ENCODE data around the gene SPDYE17.
"Not testable (repeated sequence)": the region's sequence is repeated elsewhere in the genome, so short reads cannot be mapped to it uniquely, and the experiment has no call there.

The SPDYE17 gene

DNA sequence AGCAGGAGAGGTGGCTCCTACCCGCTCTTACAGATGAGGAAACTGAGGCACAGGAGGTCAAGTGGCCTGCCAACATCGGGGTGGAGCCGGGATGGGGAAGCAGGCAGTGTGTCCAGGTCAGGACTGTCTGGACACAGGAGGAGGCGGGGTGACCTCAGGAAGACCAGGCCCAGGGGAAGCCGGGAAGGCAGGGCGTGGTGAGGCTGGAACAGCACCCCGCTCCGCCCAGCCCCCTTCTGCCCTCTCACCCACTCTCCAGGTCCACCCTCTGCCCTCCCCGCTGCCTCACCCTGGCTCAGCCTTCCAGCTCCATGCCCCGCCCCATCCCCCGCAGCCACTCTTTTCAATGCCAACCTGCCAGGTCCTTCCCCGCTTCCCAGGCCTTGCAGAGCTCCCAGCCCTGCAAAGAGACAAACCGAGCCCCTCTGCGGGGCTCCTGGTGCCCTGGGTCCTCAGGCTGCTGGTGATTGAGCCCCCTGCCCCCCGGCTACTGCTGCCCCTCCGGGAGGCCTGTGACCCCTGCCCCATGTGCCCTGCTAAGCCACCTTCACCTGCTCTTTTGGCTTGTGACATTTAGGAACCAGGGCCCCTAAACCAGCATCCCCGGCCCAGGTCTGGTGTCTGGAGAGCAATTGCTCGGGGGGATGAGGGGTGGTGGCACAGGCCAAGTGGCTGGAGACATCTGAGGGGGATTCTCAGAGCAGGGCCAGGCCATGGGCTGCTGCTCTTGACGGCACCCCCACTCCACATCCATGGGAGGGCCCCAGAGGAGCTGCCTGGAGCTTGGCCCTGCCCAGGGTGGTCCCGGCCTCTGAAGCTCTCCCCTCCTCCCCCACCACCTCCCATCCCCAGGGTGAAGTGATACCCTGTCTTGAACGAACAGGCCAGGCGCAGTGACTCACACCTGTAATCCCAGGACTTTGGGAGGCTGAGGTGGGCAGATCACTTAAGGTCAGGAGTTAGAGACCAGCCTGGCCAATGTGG, 25.7 kb downstream of the SPDYE17 start:
- not testable (repeated sequence) for H3K36me3 ChIP-seq (ENCODE audit: control insufficient read depth, insufficient read depth, low read length); H3K4me3 ChIP-seq (ENCODE audit: low read length); H3K27me3 ChIP-seq (ENCODE audit: control insufficient read depth, insufficient read depth, low read length); H3K9me3 ChIP-seq (ENCODE audit: control insufficient read depth, low read length); H3K9ac ChIP-seq (ENCODE audit: low read length)
- H3K4me1 ChIP-seq (ENCODE audit: control insufficient read depth, insufficient read depth, low read length), result peaks cover 12% of the 10 kb centered on the region

DNA sequence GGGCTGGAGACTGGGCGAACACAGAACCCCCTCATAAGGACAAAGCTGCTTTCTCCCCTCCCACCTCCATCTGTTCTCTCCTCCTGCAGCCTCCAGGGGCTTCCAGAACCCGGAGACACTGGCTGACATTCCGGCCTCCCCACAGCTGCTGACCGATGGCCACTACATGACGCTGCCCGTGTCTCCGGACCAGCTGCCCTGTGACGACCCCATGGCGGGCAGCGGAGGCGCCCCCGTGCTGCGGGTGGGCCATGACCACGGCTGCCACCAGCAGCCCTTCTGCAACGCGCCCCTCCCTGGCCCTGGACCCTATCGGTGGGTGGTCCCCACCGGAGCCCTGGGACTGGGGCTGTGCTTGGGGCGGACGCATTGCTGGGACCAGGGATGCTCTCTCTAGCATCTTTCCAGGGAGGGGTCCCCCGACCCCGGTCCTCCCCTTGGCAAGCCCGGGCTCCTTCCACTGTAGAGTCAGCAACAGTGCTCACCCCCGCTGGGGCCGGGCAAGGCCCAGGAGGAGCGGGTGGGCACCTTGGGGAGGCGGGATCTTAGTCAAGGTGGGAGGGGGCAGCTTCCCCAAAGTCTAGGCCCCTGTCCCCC, 26.6 kb downstream of the SPDYE17 start:
- H3K36me3 ChIP-seq (ENCODE audit: control insufficient read depth, insufficient read depth, low read length); H3K27me3 ChIP-seq (ENCODE audit: control insufficient read depth, insufficient read depth, low read length): not testable (repeated sequence)

DNA sequence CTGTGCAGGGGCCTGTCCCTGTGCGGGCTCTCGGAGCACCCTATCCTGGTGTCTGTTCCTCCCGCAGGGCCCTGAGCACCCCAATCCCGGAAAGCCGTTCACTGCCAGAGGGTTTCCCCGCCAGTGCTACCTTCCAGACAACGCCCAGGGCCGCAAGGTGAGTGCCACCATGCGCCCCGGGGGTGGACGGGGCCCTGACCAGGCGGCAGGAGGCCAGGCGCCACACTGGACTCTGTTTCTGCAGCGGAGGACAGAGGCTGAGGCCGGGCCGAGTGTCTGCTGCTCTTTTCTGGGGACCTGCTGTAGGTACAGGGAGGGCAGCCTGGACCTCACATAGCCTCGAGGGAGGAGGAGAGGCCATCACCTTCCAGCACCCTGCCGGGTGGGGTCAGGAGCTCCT, 28.0 kb downstream of the SPDYE17 start:
- H3K9ac ChIP-seq (ENCODE audit: low read length); H3K27me3 ChIP-seq (ENCODE audit: control insufficient read depth, insufficient read depth, low read length); H3K4me3 ChIP-seq (ENCODE audit: low read length); H3K9me3 ChIP-seq (ENCODE audit: control insufficient read depth, low read length); H3K36me3 ChIP-seq (ENCODE audit: control insufficient read depth, insufficient read depth, low read length): not testable (repeated sequence)
- H3K4me1 ChIP-seq (ENCODE audit: control insufficient read depth, insufficient read depth, low read length), result peaks cover 12% of the 10 kb centered on the region

More for the DNA sequence above, 26.6 kb downstream of the SPDYE17 start:
- H3K9ac ChIP-seq (ENCODE audit: low read length); H3K9me3 ChIP-seq (ENCODE audit: control insufficient read depth, low read length); H3K4me3 ChIP-seq (ENCODE audit: low read length): not testable (repeated sequence)
- peaks cover 12% of the 10 kb centered on the region for H3K4me1 ChIP-seq (ENCODE audit: control insufficient read depth, insufficient read depth, low read length)

DNA sequence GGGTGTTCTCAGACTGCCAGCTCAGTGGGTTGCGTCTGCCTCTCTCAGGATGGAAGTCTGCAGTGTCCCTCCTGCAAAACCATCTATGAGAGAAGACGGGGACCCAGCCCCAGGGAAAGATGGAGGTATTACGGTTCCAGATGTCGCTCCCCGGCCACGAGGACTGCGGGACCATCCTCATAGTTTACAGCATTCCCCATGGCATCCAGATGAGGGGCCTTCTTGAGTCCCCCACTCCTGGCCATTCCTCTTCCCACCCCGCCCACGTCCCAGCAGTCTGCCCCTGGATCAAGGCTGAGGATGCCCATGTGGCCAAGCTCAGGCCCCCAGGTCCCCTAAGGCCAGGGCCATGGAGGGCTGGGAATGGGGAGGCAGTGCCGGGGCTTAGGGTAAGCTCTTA, 28.9 kb downstream of the SPDYE17 start:
- not testable (repeated sequence) for H3K9ac ChIP-seq (ENCODE audit: low read length); H3K27me3 ChIP-seq (ENCODE audit: control insufficient read depth, insufficient read depth, low read length); H3K36me3 ChIP-seq (ENCODE audit: control insufficient read depth, insufficient read depth, low read length); H3K4me3 ChIP-seq (ENCODE audit: low read length); H3K9me3 ChIP-seq (ENCODE audit: control insufficient read depth, low read length)
- peaks cover 17% of the 10 kb centered on the region for H3K4me1 ChIP-seq (ENCODE audit: control insufficient read depth, insufficient read depth, low read length)

DNA sequence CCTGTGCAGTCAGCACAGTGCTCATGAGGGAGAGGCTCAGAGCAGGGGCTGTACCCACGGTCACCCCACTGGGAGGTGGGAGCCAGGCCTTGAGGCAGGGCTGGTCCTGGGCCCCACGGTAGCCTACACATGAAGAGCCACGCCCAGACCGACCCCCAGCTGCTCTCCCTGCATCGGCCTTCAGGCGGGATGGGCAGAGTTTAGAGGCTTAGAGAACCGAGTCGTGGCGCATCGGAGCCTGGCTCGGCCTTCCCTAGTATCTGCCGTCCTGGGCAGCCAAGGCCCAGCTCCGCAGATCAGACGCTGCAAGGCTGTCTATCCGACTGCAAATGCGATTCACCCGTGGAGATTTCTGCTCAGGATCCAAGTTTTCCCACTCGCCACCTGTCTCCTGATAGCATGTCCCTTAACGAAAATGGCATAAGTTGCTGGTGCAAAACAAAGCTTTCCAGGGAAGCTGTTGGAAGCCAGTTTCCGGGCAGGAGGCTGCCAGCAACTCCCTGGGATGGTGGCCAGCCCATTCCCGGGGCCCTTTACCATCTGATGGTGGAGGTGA, 29.4 kb downstream of the SPDYE17 start:
- not testable (repeated sequence) for H3K9me3 ChIP-seq (ENCODE audit: control insufficient read depth, low read length); H3K27me3 ChIP-seq (ENCODE audit: control insufficient read depth, insufficient read depth, low read length); H3K4me3 ChIP-seq (ENCODE audit: low read length); H3K9ac ChIP-seq (ENCODE audit: low read length); H3K36me3 ChIP-seq (ENCODE audit: control insufficient read depth, insufficient read depth, low read length)
- H3K4me1 ChIP-seq (ENCODE audit: control insufficient read depth, insufficient read depth, low read length), result peaks cover 19% of the 10 kb centered on the region

DNA sequence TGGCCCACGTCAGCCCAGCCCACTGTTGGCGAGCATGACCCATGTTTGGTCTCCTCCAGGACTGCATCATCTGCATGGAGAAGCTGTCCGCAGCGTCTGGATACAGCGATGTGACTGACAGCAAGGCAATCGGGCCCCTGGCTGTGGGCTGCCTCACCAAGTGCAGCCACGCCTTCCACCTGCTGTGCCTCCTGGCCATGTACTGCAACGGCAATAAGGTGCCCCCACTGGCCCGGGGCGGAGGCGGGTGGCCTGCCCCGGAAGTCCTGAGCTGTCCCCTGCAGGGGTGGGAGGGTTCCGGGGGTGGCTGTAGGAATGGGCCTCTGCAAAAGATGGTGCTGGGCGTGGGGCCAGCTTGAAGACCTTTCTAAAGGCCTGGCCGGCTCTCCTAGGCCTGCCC, 30.1 kb downstream of the SPDYE17 start:
- H3K27me3 ChIP-seq (ENCODE audit: control insufficient read depth, insufficient read depth, low read length); H3K9ac ChIP-seq (ENCODE audit: low read length); H3K36me3 ChIP-seq (ENCODE audit: control insufficient read depth, insufficient read depth, low read length); H3K4me3 ChIP-seq (ENCODE audit: low read length); H3K9me3 ChIP-seq (ENCODE audit: control insufficient read depth, low read length): not testable (repeated sequence)
- H3K4me1 ChIP-seq (ENCODE audit: control insufficient read depth, insufficient read depth, low read length), result peaks cover 23% of the 10 kb centered on the region

DNA sequence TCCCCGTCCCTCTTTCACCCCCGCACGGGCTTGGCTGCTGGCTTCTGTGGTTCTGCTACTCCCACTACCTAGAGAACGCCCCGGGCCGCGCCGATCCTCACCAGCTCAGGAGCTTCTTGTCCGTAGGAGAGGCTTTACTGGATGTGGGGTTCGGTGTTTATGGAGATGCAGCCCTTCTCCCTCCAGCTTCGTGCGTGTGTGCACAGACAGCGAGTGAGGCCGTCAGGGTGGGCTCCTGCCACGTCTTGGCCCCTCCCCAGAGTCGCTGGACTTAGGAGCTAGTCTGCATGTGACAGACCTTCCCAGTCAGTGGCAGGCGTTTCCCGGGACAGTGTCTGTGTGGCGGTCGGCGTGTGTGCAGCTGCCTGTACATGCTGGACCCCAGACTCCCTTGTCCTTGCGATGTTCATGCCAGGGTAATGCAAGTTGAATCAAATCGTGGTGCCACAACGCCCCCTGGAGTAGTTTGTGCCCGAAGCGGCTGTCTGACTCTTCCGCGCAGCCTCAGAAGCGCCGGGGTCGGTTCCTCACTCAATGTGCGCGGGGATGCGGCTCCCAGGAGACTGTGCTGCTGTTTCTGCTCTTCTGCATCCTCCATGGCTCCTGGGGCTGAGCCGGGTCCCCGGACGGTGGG, 32.6 kb downstream of the SPDYE17 start:
- not testable (repeated sequence) for H3K9ac ChIP-seq (ENCODE audit: low read length); H3K9me3 ChIP-seq (ENCODE audit: control insufficient read depth, low read length)

DNA sequence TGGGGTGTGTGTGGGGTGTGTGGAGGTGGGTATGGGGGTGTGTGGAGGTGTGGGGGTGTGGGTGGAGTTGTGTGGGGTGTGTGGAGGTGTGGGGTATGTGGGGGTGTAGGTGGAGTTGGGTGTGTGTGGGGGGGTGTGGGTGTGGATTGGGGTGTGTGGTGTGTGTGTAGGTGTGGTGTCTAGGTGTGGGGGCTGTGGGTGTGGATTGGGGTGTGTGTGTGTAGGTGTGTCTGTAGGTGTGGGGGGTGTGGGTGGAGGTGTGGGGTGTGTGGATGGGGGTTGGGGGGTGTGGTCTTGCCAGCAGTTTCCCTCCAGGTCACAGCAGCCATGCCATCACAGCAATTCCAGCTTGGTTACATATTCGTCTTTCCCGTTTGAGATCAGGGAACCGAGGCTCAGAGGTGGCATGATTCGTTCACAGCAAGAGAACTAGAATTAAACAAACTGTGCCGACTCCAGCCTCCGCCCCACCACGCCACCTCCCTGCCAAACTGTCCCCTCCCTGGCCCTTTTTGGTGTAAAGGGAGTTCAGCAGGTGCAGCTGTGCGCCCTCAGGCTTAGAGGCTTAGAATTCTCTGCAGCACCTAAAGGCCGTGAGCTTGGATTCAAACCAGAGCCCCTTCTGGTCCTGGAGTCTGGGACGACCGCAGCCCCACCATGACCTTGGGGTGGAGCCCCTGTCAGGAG, 33.3 kb downstream of the SPDYE17 start:
- H3K9ac ChIP-seq (ENCODE audit: low read length); H3K4me3 ChIP-seq (ENCODE audit: low read length); H3K27me3 ChIP-seq (ENCODE audit: control insufficient read depth, insufficient read depth, low read length); H3K9me3 ChIP-seq (ENCODE audit: control insufficient read depth, low read length); H3K36me3 ChIP-seq (ENCODE audit: control insufficient read depth, insufficient read depth, low read length): not testable (repeated sequence)
- H3K4me1 ChIP-seq (ENCODE audit: control insufficient read depth, insufficient read depth, low read length), result peaks cover 18% of the 10 kb centered on the region

More for the DNA sequence above, 32.6 kb downstream of the SPDYE17 start:
- H3K36me3 ChIP-seq (ENCODE audit: control insufficient read depth, insufficient read depth, low read length); H3K27me3 ChIP-seq (ENCODE audit: control insufficient read depth, insufficient read depth, low read length); H3K4me3 ChIP-seq (ENCODE audit: low read length): not testable (repeated sequence)
- H3K4me1 ChIP-seq (ENCODE audit: control insufficient read depth, insufficient read depth, low read length), result peaks cover 18% of the 10 kb centered on the region

DNA sequence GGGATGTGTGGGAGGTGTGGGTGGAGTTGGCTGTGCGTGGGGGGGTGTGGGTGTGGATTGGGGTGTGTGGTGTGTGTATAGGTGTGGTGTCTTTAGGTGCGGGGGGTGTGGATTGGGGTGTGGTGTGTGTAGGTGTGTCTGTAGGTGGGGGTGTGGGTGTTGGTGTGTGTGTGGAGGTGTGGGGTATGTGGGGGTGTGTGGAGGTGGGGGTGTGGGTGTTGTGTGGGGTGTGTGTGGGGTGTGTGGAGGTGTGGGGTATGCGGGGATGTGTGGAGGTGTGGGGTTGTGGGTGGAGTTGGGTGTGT, 33.9 kb downstream of the SPDYE17 start:
- H3K4me3 ChIP-seq (ENCODE audit: low read length), result no peak overlapping the region
- peaks cover 18% of the 10 kb centered on the region for H3K4me1 ChIP-seq (ENCODE audit: control insufficient read depth, insufficient read depth, low read length)
- no peaks in the 10 kb centered on the region for H3K36me3 ChIP-seq (ENCODE audit: control insufficient read depth, insufficient read depth, low read length)
- H3K27me3 ChIP-seq (ENCODE audit: control insufficient read depth, insufficient read depth, low read length), result no peaks in the 10 kb centered on the region
- H3K9ac ChIP-seq (ENCODE audit: low read length), result no peak overlapping the region
- no peaks in the 10 kb centered on the region for H3K9me3 ChIP-seq (ENCODE audit: control insufficient read depth, low read length)

DNA sequence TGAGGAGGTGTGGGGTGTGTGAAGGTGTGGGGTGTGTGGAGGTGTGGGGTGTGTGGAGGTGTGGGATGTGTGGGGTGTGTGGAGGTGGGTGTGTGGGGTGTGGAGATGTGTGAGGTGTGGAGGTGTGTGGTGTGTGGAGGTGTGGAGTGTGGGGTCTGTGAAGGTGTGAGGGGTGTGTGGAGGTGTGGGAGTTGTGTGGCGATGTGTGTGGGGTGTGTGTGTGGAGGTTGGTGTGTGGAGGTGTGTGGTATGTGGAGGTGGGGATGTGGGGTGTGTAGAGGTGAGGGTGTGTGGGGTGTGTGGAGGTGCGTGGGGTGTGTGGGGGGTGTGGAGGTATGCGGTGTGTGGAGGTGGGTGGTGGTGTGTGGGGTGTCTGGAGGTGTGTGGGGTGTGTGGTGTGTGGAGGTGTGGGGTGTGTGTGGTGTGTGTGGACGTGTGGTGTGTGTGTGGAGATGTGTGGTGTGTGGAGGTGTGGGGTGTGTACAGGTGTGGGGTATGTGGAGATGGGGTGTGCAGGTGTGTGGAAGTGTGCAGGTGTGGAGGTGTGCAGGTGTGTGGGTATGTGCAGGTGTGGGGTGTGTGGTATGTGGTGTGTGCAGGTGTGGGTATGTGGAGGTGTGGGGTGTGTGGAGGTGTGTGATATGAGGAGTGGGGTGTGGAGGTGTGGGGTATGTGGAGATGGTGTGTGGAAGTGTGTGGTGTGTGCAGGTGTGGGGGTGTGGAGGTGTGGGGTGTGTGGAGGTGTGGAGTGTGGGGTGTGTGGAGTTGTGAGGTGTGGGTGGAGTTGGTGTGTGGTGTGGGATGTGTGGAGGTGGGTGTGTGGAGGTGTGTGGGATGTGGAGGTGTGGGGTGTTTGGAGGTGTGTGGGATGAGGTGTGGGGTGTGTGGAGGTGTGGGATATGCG, 34.5 kb downstream of the SPDYE17 start:
- Histone ChIP-seq H3K27me3 (ENCODE audit: control insufficient read depth, insufficient read depth, low read length) (no peaks in the 10 kb centered on the region), H3K36me3 (ENCODE audit: control insufficient read depth, insufficient read depth, low read length) (no peaks in the 10 kb centered on the region), H3K4me3 (ENCODE audit: low read length) (no peak overlapping the region), H3K9me3 (ENCODE audit: control insufficient read depth, low read length) (no peaks in the 10 kb centered on the region), H3K9ac (ENCODE audit: low read length) (no peak overlapping the region), H3K4me1 (ENCODE audit: control insufficient read depth, insufficient read depth, low read length) (peaks cover 18% of the 10 kb centered on the region)

DNA sequence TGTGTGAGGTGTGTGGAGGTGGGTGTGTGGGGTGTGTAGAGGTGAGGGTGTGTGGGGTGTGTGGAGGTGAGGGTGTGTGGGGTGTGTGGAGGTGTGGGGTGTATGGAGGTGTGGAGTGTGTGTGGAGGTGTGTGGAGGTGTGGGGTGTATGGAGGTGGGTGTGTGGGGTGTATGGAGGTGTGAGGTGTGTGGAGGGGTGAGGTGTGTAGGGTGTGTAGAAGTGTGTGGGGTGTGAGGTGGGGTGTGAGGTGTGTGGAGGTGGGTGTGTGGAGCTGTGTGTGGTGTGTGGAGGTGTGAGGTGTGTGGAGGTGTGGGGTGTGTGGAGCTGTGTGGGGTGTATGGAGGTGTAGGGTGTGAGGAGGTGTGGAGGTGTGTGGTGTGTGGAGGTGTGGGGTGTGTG, 35.2 kb downstream of the SPDYE17 start:
- H3K9ac ChIP-seq (ENCODE audit: low read length); H3K4me3 ChIP-seq (ENCODE audit: low read length): not testable (repeated sequence)

More for the DNA sequence above, 35.2 kb downstream of the SPDYE17 start:
- not testable (repeated sequence) for H3K36me3 ChIP-seq (ENCODE audit: control insufficient read depth, insufficient read depth, low read length); H3K9me3 ChIP-seq (ENCODE audit: control insufficient read depth, low read length); H3K27me3 ChIP-seq (ENCODE audit: control insufficient read depth, insufficient read depth, low read length)
- H3K4me1 ChIP-seq (ENCODE audit: control insufficient read depth, insufficient read depth, low read length), result peaks cover 18% of the 10 kb centered on the region

Measured in mucosa of stomach (tissue), 1 donor.